Cerebellar nuclear complex (tissue), 1 donor: ENCODE data around the gene LRRN4.
"Not testable (repeated sequence)": the region's sequence is repeated elsewhere in the genome, so short reads cannot be mapped to it uniquely, and the experiment has no call there.

Experiments
- DNase-seq, 2 experiments: peaks; one replicate each; lab custom pipeline; 2025; lab: John Stamatoyannopoulos, UW

Gene LRRN4

DNA sequence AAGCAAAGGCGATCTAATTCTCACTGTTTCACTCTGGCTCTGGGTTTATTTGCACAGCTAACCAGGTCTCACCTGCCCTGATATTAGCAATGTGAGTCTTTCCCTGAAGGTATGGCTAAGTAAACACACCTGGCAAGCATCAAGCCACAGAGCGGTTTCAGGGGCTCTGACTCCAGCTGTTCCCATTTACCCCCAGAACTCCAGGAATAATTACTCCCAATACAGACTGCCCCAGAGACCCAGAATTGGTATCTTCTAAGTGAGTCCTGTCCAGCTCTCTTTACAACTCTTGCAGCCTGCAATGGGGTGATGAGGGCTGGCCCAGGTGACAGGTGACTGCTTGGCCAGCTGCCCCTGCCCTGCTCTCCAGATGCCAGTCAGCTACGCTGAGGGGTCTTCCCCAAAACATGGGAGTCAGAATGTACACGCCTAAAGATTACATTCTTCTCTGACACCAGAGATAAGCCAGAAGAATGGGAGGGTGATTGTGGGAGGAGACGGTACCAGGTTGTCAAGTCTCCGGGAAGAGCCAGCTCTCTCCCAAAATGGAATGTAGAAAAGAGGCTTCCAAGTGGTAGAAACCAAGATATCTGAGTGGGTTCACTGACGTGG is 4.9 kb upstream of the LRRN4 start:
- no peak for DNase-seq

DNA sequence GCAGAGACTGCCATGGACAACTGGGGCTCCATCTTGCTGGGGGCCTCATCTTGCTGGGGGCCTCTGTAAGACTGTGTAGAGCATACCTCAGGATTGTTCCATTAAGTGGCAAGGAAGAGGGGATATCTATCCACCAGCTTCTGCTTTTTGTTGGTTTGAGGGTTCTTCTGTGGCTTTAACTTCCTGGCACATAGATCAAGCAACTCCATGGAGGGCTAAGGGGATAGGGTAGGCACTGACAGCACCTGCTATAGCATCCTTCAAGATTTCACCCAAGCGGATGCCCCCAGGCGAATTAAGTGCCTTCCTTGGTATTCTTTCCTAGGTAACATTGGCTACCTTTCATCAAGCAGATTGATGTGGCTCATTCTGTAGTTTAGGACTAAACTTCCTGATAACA is 3.8 kb upstream of the LRRN4 start:
- DNase-seq, result no peak

DNA sequence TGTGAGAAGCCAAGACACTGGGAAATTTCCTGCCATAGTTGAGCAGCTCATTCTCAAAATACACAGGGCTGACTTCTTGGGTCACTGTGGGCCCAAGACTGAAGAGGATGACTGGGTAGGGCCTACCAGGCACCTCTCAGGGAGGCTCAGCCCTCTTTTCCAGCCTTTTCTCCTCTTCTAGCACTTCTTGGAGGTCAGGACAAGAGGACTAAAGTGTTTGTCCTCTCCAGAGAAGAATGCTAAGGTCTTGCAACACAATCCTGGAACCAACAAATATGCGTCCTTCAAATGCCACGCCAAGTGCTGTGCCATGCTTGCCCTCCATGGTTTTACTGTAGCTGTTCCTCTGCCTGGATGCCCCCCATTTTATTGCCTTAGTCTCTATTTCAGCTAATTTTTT is 3.3 kb upstream of the LRRN4 start:
- no peak for DNase-seq

DNA sequence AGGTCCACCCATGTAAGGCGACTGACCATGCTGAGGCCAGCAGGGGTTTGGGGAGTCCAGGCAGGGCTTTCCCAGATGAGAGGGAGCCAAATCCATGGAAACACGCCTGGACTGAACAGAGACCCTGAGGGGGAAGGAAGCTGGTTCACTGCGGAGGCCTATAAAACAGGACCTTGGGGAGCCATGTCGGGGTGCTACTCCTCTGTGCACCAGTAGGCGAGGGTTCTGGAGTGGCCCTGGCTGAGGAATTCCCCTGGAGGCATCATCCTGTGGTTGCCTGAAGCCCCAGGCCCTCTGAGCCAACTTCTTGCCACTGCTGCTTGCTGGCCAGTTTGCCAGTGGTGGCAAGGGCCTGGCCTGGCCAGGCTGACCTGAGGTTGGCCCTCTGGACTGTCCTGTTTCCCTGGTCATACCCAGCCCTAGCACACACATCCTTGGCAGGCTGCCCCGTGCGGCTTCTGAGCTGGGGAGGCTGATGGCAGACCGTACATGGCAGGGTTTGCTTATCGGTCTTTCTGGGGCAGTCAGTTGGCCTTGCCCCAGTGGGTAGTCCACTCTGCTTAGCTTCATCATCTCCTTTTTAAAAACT is 2.2 kb upstream of the LRRN4 start:
- no peak for DNase-seq

DNA sequence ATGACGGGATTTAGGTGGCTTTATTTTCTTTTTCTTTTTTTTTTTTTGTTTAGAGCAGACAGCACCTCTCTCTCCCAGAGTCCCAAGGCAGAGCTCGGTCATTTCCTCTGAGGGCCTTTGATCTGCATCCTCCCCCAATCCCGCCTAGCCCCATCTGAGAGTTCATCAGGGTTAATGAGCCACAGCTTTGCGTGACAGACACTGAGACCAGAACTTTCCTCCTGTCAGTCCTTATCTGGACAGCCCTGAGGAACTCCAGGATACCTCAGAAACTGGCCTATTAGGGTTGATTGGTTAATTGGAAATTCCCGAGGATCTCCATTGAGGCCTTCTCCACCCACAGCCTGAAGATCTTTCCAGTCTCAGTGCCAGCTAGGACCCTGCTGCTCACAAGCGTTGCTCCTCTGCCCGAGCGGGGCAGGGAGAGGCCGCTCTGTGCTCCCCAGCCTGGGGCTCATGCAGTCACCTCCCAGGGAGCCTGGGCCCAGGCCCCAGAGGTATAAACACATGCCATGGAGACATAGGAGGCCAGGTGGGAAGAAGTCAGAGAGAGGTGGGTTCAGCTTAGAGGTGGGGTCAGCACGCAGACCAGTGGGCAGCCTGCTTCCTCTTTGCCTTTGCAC is 1.4 kb upstream of the LRRN4 start:
- no peak for DNase-seq

DNA sequence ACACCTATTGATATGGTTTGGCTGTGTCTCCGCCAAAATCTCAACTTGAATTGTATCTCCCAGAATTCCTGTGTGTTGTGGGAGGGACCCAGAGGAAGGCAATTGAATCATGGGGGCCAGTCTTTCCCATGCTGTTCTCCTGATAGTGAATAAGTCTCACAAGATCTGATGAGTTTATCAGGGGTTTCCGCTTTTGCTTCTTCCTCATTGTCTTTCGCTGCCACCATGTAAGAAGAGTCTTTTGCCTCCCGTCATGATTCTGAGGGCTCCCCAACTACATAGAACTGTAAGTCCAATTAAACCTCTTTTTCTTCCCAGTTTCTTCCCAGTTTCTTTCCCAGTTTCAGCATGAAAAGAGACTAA is 810 bp upstream of the LRRN4 start:
- not testable (repeated sequence) for DNase-seq

DNA sequence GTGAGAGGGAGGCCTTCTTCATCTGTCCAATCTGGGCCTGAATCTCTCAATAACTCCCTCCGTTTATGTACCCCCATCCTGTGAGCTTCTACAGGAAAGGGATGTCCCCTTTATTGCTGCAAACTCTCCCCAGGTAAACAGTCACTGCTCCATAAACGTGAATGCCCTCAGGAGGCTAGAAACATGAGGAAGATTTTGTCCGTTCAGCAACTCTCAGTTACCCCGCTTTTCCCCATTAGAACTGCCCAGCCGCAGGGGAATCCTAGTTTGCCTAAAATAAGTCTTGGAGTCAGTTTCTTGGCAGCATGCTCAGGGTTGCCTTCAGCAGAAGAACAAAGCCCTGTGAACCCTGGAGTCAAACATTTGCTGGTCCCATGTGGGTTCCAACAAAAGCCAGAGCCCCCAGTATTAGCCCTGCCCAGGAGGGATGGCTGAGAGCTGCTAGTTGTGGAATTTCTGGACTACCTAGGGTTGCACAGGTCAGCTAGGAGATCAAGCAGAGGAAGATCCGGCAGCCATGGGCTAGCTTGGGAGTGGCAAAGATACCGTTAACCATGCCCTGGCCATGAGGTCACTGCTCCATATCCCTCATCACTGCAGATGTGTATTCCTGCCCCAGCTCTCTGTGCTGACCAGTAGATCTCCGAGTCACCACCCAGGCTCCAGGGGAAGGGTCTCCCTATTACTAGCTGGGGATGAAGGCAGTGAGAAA is 640 bp downstream of the LRRN4 start:
- DNase-seq, result no peak

DNA sequence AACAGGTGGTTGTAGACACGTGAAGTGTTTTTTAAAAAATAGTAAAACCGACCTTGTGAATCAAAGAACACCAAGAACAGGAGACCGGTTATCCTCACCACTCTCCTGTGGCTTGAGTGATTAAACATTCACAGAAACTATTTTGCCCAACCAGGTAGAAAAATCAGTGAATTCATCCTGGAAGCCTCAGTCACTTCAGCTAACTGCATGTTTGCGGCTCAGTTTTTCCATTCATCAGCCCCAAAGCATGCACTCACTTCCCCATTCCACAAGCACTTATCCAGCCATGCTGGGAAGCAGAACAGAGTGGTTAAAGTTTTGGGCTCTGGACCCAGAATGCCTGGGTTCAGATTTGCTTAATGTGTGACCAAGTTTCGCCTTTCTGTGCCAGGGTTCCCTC is 2.4 kb downstream of the LRRN4 start:
- DNase-seq, result no peak

DNA sequence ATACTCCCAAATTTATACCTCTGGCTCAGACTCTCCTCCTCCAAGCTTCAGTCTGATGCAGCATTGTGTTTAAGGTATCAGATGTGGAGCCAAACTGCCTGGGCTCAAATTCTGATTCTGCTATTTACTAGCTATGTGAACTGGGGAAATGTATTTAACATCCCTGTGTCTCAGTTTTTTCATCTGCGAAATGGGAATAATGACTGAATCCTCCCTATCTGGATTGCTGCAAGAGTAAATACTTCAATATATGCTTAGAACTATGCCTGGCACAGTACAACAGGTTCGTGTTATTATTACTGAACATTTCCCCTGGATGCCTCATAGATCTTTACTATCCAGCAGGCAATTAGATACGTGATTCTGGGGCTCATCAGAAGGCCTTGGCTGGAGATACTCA is 5.5 kb downstream of the LRRN4 start:
- no peak for DNase-seq

DNA sequence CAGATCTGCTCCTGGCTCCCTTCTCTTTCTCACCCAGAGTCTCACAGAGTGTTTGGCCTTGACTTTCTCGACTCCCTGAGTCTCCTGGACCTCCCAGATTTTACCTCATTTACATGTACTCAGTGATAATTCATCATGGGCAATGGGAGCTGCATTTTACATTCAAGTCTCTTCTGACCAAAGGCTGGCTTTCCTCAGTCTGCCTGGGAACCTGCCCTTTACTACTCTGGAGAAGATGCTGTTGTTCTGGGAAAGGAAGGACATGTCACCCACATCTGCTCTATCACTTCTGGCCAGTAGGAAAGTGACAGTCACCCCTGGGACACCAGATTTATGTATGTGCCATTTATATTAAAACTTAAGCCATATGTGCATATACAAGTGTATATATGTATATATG is 7.4 kb downstream of the LRRN4 start:
- DNase-seq, result no peak

DNA sequence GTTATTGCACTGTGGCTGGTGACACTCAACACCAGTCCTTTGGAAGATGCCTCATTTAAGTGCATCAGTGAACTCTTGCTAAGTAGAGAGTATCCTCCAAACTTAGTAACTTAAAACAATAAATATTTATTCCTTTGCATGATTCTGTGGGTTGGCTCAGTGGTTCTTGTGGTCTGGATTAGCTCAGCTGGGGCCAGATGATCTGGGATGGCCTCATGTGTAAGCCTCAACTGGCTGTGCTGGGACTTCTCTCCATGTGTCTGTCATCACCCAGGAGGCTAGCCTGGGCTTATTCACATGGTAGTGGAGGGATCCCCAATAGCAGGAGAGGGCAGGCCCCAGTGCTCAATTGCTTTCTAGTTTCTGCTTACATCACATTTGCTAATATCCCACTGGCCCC is 8.3 kb downstream of the LRRN4 start:
- DNase-seq, result no peak

DNA sequence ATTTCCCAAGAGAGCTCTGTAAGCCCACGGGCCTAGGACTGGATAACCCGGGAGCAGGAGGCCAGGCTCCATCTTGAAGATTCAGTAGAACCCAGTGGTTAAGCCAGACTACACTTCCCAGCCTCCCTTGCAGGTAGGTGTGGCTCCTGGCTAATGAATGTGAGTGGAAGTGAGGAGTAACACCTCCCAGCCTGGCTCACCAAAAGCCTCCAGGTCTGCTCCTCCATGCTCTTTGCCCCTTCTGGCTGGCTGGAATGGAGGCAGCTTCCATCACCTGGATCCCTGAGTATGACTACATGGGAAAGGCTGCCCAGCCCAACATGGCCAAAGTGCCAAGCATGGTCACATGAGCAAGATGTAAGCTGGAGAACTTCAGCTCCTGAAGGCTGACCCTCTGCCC is 9.7 kb downstream of the LRRN4 start:
- DNase-seq, result no peak

DNA sequence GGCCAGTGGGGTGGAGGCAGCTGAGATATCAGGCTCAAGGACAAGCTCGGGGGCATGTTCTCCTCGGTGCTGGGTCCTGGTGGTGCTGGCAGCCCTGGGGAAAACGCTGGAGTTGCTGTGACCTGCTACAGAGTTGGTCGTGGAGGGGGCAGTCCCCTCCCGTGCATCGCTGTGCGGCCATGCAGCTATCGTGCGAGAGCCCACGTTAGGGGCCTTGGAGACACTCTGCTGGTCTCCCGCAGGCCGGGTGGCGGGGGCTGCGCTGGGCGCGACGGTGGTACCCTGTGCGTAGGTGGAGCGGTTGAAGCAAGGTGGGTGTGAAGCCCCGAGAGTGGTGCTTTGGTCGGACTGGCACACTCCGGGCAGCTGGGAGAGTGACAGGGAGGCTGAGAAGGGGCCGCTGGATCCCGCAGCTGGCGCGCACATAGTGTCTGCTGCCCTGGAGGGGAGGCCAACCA is 12.0 kb downstream of the LRRN4 start:
- no peak for DNase-seq

DNA sequence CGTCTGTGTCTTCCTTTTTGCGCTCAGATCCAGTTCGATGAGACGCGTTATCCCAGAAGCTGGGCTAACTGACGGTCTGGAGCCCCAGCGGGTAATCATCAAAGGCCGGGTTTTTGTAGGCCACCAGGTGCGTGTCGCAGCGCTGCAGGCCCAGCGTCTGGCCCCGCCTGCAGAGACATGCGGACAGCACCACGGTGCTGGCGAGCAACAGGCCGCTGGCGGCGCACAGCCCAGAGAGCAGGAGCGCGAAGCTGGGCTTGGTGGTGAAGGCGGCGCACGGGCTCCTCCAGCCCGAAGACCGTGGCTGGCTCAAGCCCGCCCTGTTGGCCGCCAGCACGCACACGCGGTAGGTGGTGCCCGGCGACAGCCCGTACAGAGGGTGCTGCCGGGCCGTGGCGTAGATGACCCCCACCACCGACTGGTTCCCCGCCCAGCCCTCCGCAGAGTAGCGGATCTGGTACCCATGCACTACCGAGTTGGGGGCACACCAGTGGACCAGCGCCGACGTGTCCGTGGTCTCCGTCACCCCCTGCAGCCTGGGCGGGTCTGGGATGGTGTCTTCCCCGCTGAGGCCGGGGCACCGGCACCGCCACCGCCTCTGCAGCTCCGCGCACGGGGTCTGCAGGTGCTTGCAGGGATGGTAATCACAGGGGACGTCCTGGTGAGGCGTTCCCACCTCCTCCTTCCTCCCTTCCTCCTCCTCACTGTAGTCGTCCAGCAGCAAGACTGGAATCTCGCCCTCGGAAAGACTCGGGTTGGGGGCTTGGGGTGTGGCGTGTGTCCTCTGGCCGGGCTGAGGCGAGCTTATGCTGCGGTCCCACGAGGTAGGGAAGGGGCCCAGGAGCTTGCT is 12.7 kb downstream of the LRRN4 start:
- DNase-seq, result no peak

DNA sequence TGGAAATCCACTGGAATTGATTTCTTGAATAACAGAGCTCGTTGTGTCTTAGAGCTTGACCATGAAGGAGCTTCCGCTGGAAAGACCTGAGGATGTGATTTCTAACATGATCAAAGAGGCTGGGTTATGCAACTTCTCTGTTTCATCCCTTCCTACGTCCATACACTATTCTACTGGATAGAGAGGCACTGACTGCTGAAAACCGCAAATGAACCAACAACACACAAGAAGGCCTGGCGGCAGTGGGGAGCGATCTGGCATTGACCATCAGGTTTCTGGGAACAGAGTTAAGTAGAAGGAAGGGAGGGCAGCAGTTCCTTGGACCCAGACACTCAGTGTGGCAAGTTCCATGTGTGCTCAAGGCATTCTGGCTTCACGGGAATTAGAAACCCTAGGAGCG is 13.3 kb downstream of the LRRN4 start:
- DNase-seq, result no peak

DNA sequence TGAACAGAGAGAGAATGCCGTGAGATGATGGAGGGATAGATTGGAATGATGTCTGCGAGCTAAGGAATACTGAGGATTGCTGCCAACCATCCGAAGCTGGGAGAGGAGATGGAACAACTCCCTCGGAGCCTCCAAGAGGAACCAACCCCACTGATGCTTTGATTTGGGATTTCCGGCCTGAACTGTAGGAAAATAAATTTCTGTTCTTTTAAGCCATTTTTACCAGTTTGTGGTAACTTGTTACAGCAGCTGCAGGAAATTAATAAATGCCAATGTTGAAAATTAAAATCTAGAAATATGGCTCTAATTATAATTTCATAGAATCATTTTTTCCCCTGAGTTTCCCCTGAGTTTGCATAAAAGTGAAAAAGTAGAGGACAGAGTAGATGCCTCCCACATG is 14.1 kb downstream of the LRRN4 start:
- no peak for DNase-seq

DNA sequence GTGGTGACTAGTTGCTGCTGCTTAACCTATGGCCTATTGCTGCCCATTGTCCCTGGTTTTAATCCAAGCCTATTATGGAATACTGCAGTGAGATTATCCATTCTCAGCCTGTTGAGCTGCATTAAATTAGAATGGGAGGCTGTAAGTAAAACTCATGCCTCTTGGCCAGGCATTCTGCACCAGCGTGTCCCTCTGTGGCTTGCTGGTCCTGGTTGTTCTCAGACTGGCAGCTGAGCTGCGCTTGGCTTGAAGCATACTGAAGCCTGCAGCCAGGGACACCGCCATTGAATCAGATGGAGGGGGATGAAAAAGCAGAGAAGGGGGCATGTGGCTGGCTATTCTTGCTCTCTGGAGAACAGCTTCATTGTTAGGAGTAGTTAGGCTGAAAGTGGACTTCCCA is 15.6 kb downstream of the LRRN4 start:
- DNase-seq, result no peak

DNA sequence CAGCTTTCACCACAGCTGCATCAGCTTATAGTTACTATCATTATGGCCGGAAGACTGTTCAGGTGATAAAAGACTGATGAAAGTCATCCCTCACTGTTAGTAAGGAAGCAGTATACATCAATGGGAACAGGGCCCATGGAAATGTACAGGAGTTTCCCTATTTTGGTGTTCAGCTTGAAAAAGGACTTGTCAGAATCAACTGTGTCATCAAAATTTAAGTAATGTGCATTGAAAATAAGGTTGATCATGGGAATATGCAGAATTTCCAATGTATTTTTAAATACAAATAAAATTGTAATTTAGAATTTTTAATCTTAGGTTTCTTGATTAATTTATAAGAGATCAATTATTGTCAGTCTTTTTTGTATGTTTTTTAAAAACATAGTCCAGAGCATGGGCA is 16.8 kb downstream of the LRRN4 start:
- DNase-seq, result no peak

DNA sequence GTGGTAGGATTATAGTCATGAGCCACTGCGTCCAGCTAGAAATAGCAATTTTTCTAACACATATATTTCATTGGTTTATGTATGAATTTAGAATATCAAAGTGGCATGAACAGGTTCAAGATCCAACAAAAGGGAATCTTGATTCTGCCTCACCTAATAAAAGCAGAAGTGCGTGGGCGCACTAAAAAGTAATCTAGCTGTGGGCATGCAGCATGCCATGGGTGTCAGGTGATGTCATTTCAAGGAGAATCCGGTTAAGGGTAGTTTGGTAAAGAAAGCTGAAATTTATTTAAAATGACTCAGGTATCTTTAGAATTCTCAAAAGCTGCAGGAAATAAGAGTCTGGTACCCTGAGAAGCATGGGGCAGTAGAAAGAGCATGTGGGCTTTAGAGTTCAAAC is 17.6 kb downstream of the LRRN4 start:
- DNase-seq, result no peak

DNA sequence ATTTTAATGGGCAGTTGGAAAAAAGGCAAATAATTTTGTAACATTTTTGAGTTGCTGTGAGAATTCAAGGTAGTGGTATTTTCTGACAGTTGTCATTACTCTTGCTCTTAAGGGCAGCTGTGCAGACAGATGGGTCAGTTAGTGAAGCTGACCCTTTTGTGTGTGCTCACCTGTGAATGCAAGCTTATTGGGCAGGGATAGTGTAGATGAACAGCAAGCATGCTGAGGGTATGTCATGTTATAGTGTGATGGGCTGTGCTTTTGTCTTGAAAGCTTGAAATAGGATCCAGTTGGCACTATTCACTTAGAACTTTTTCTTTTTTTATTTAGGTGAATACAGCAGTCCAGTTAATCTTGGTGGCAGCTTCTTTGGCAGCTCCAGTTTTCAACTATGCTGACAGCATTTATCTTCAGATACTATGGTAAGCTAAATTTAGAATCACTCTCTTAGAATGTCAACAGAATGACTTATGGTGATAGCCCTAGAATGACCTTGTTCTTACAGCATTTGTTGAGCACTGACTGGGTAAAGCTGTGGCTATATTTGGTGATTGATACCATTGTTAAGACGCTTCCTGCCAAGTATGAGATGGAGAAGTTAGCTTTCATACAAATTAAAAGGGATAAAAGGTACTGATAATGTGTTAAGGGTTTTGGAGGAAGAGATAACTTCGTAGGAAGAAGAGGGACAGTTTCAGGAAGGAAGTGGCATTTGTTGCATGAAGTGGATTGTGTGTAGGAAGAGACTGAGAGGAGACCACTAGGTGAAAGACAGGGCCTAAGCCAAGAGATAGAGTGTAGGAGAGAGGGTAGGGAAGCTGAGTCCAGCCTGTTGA is 19.5 kb downstream of the LRRN4 start:
- no peak for DNase-seq

DNA sequence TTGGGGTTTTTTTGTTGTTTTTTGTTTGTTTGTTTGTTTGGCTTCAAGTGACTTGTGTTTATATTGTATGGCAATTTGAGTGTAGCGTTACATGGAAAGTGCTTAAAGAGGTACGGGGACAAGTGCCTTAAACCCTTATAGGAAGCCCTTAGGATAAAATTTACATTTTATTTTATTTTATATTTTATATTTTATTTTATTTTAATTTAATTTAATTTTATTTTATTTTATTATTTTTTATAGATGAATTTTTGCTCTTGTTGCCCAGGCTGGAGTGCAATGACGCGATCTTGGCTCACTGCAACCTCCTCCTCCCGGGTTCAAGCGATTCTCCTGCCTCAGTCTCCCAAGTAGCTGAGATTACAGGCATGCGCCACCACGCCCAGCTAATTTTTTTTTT is 21.0 kb downstream of the LRRN4 start:
- DNase-seq, result not testable (repeated sequence)
